ENCODE data around the gene ARHGEF28. TPM values are rescaled to one million over a fixed set of nuclear protein-coding genes. Genes with fewer than 3 reads are reported as not detected.

ARHGEF28 gene
- total RNA-seq, 1 experiment from 2014 or later: 0.57 TPM

- no peak overlapping the region for H2BK20ac ChIP-seq (ENCODE audit: low read depth, low read length, poor library complexity, severe bottlenecking)
- H3K9ac ChIP-seq (ENCODE audit: extremely low read depth, insufficient read length, low read length): no peak overlapping the region
- no peaks in the 10 kb centered on the region for H3K9me3 Mint-ChIP-seq
- no peak overlapping the region for H3T11ph ChIP-seq (ENCODE audit: low read length)
- H3K56ac ChIP-seq (ENCODE audit: insufficient read length, low read depth, low read length): no peak overlapping the region
- no peaks in the 10 kb centered on the region for H3K79me1 ChIP-seq (ENCODE audit: insufficient read depth, low read depth, low read length, poor library complexity, severe bottlenecking)
- peaks cover 0 to 2% (median 0%) of the 10 kb centered on the region in 3 experiments; a peak in 1 of 7 replicates for H3K36me3 Mint-ChIP-seq (ENCODE audit: insufficient read depth in 1 of 3, low read depth in 3 of 3)
- H2AK5ac ChIP-seq (ENCODE audit: insufficient read length, low read length): no peak overlapping the region
- no peak overlapping the region for H3K4me3 Mint-ChIP-seq
- H3K23ac ChIP-seq (ENCODE audit: insufficient read length, low read depth, low read length): no peak overlapping the region
- no peaks in the 10 kb centered on the region for H3K27me3 Mint-ChIP-seq (ENCODE audit: low read depth)
- WGBS (ENCODE audit: extremely low coverage, insufficient read length, low lambda C conversion rate): no CpG with 5 or more reads among the region's 4 CpGs
- DNase-seq: no peak
- no peaks in the 10 kb centered on the region for H3K27me3 ChIP-seq (ENCODE audit: insufficient read depth, low read length)
- H3K18ac ChIP-seq (ENCODE audit: insufficient read length, low read depth, low read length): no peak overlapping the region
- H3K27ac ChIP-seq (ENCODE audit: insufficient read length, low read depth, low read length): no peak overlapping the region
- H3K27ac Mint-ChIP-seq: no peak overlapping the region
- no peak overlapping the region for H4K8ac ChIP-seq (replicated peaks; ENCODE audit: insufficient read length, low read depth, low read length)
- no peak overlapping the region for H3K4me2 ChIP-seq (ENCODE audit: insufficient read depth, insufficient read length, low read length)
- no peak overlapping the region for H2BK12ac ChIP-seq (ENCODE audit: insufficient read length, low read depth, low read length)
- no peak for TF ChIP-seq CTCF (conservative IDR thresholded peaks at IDR 0.05)
- no peak overlapping the region for H2BK15ac ChIP-seq (ENCODE audit: low read depth, low read length)
- no peak overlapping the region for H2BK120ac ChIP-seq (ENCODE audit: low read depth, low read length, poor library complexity, severe bottlenecking)
- no peak overlapping the region for H2AFZ ChIP-seq (ENCODE audit: low read length)
- H2BK5ac ChIP-seq (ENCODE audit: insufficient read length, low read length): no peak overlapping the region
- H3K23me2 ChIP-seq (ENCODE audit: insufficient read length, low read depth, low read length, poor library complexity, severe bottlenecking): no peaks in the 10 kb centered on the region
- H4K20me1 ChIP-seq (ENCODE audit: control insufficient read depth, insufficient read depth, insufficient read length): no peaks in the 10 kb centered on the region
- H3K79me2 ChIP-seq (ENCODE audit: insufficient read depth, low read length): no peaks in the 10 kb centered on the region
- H3K4ac ChIP-seq (ENCODE audit: low read depth, low read length): no peak overlapping the region
- no peaks in the 10 kb centered on the region for H3K4me1 Mint-ChIP-seq
- H4K5ac ChIP-seq (ENCODE audit: insufficient read length, low read depth, low read length): no peak overlapping the region
- H3K9me3 ChIP-seq (ENCODE audit: control insufficient read depth, low read depth, low read length): no peaks in the 10 kb centered on the region
- H3K14ac ChIP-seq (ENCODE audit: insufficient read depth, low read length): no peak overlapping the region
- no peak overlapping the region for H4K91ac ChIP-seq (ENCODE audit: insufficient read length, low read depth, low read length)
- peaks cover 6% of the 10 kb centered on the region; the same call in 1 of the 2 replicates for H3K4me1 ChIP-seq (ENCODE audit: insufficient read depth, low read length)
Measured at GRCh38 chr5:73822989-73823339, 197.0 kb downstream of the ARHGEF28 start.
